HG03354 (cell line): ENCODE results near the gene SPOPL.
"Not testable (repeated sequence)": the region's sequence is repeated elsewhere in the genome, so short reads cannot be mapped to it uniquely, and the experiment has no call there.

Experiments used
- ATAC-seq: cut with Tn5 transposase; IDR thresholded peaks from one replicate; pipeline ENCODE4 v1.9.1; 2021; ENCODE audit warnings: mild to moderate bottlenecking; ENCODE audit not compliant: unreplicated experiment, poor library complexity, severe bottlenecking

Gene SPOPL

DNA sequence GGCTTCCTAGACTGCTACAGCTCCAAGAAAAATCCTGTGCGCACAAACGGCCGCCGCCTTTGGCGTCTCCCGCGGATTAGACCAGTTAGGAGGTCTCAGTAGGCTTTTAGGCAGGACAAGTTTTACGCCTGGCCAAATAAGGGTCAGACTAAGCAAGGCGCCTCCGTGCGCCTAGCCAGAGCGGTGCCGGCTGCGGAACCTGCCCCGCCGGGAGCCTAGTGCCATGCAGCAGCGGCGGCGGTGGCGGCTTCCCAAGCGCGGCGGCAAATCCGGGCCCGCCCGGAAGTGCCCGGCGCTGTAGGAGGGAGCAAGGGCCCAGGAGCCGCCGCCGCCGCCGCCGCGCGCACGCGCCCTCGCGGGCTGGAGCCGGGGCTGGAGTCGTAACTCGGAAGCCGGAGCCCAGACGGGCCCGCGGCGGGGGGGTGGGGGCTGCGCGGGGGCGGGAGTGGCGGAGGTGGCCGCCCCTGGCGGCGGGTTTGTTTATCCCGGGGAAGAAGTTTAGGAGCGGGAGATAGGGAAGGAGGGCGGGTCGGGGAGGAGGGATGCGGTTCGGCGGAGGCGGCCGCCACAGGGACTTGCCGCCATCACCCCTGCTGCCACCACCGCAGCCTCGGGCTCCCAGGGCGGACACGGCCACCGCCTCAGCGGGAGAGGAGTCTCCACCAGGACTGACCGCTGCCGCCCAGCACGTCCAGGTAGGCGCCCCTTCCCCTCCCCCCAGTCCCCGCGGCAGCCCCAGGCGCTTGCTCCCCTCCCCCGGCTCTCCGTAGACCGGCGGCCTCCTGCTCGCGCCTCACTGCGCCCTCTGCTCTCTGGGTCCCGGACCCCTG, at the start of gene SPOPL:
SPOPL (plus strand) TSS at position 346 of the 830 bp plus-strand sequence. CDS start 48,447 bp downstream, outside the sequence.
- ATAC-seq = peak; percentile 77

DNA sequence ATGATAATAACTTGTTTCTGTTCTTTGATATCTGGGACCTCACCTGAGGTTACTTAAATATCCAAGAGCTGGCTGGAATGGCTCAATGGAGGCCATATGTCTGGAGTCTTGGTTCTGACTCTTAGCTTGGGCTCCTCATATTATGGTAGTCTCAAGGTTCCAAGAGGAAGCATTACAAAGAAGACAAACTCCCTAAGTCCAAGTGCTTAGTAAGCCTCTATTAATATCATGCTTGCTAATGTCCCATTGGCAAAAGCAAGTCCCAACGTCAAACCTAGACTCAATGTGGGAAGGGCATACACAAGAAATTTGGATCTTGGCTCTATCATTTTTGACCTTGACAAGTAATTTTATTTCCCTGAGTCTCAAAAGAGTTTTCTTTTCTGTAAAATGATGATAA, 49.2 kb upstream of the SPOPL start:
- ATAC-seq = no peak

DNA sequence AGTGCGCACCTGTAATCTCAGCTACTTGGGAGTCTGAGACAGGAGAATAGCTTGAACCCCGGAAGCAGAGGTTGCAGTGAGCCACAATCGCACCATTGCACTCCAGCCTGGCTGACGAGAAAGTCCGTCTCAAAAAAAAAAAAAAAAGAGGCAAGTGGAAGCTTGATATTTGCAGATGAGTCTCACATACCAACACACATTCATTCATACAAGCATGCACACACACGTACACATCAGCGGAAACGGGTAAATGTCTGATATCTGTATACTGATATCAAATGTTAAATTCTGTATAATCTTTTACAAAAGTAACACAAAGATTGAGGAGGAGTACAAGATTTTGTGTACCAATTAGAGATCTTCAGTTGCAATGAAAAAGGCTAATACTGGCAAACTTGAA, 47.8 kb upstream of the SPOPL start:
- no peak for ATAC-seq

DNA sequence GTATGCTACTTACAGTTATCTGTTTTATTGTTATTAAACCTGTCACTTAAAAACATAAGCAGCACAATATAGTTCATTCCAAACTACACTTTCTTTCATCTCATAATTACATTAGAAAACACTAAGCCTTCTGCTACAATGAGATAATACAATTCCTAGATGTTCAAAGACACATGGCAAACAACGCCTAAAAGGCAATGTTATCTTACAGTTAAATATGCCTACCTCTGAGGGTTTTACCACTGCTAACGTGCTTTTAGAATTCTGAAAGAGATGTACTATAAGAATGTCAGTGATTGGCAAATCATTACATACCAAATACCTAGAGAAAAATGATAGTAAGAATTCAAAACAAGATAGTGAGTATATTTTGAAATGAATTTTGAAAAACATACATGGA, 46.8 kb upstream of the SPOPL start:
- no peak for ATAC-seq

DNA sequence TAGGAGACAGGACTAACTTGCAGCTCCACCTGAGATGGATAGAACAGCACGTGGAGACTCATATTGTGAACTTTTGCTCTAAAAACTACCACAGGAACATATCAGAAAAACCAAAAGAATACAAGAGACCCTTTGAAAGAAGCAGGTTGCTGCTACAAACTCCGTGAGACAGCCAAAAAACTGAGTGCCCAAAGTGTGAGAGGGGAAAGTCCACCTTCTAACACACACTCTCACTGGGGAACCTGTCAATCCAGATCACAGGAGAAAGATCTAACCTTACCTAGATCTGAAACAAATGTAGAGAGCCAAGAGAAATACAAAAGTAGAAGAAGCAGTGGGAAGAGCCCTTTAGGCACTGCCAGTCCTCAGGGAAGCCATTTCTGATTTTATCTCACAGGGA, 46.3 kb upstream of the SPOPL start:
- no peak for ATAC-seq

DNA sequence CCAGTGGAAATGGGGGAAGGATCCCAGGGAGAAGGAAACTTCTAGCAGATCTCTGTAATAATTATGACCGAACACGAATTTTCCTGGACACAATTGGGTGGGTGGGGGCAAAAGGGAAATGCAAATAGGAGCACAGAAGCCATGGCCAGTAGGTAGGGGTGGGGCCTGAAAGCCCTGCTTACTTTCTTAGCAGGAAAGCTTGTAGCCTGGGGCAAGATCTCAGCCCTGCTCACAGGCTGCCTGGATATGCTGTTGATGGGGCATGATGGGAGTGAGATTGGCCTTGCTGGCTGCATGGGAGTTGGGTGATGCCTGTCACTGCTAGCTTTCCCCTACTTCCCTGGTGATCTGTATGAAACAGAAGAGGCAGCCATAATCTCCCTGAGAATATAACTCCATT, 45.9 kb upstream of the SPOPL start:
- ATAC-seq = no peak

DNA sequence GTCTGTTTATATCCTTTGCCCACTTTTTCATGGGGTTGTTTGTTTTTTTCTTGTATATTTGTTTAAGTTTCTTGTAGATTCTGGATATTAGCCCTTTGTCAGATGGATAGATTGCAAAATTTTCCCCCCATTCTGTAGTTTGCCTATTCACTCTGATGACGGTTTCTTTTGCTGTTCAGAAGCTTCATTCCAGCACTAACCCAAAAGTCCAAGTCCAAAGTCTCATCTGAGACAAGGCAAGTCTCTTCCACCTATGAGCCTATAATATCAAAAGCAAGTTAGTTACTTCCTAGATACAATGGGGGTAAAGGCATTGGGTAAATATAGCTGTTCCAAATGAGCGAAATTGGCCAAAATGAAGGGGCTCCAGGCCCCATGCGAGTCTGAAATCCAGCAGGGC, 38.9 kb upstream of the SPOPL start:
- ATAC-seq = not testable (repeated sequence)

DNA sequence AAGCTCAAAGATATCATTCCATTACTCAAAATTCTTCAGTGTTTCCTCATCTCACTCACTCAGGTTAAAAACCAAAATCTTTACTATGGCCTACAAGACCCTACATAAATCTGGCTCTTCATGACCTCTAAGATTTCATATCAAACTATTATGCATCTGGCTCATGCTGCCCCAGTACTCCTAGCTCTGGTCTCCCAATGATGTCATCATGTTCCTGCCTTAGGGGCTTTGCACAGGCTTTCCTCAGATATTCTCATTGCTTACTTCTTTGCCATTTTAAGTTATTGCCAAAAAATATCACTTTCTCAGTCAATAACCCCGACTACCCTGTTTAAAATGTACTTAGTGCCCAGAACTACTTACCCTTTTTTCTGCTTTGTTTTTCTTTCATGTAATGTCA, 33.0 kb upstream of the SPOPL start:
- no peak for ATAC-seq

DNA sequence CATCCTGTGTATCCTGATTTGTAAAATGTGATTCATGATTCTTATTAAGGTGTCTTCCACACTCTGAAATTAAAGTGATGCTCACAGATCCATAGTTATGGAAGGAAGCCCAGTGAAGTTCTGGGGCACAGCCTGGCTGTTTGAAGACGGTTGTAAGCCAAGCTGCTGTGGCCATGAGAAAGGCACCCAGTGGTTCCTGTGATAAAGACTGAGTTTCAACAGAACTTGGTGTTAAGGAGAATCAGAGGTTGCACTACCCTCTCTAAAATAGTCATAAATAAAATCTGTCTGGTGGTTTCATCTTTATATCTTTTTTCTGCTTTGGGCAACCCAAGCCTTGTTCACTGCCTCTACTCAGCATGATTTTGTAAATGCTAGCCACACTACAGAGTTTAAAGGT, 32.2 kb upstream of the SPOPL start:
- no peak for ATAC-seq

DNA sequence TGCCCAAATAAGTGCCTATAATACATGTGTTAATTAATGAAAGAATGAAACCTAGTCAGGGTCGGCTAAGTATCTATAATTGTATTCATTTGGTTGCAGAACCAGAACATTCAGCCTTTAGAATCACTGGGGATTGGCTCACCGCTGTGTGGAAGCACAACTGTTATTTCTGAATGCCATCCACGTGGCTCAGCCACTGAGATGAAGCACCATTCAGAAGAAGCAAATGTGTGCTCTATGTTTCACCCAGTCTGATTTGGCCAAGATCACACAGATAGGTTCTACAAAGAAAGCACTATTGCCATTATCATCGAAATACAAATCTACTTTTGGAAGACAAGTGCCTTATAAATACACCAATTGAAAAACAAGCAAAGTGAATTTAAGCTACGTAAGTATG, 30.6 kb upstream of the SPOPL start:
- no peak for ATAC-seq

DNA sequence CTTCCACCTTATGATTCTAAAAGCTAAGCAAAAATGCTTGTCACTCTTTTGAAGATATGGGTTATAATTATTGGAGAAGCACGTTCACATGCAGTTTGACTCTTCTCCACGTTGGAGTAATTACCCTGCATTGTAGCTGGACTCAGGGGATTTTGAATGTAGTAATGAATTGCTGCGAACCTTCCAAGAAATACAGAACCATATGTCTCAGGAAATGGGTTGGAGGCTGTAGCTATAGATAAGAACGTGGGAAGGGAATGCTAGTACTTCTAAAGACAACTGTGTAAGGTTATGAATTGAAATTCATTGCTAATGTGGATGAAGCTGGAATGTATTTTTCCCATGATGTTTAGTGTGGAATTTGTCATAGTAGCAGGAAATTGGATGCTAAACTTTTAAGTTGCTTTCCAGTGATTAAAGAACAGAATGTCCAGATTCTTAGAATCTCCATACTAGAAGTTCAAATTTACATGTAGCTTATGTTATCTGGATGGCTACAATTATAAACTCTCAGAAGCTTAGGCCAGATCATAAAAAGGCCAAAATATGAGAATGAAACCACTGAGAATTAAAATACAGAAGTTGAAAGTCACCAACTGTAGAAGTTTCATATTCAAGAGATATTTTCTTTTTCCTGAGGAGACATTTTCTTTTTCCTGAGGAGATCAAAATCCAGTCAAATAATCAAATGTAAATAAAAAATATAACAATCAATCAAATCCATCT, 27.3 kb upstream of the SPOPL start:
- ATAC-seq = peak; percentile 30

DNA sequence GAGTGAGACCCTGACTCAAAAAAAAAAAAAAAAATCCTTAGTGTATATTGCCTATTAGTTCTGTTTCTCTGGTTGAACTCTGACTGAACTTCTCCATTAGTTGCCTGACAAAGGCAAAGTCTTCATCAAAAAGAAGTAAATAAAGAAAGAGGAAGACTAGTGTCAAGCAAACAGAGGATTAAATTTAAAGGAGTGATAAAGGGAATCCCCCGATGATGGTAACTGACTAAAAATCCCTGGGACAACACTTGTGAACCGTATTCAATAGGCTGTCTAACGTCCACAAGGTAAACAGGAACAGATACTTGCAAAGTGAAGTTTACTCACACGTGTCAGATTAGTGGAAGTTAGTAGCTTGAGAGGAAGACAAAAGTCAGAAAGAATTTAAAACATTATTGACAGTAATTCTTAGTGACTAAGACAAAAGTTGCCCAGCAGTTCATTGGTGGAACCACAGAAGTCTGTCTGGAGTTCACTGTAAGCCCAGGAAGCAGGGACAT, 26.2 kb upstream of the SPOPL start:
- peak; percentile 93 for ATAC-seq

DNA sequence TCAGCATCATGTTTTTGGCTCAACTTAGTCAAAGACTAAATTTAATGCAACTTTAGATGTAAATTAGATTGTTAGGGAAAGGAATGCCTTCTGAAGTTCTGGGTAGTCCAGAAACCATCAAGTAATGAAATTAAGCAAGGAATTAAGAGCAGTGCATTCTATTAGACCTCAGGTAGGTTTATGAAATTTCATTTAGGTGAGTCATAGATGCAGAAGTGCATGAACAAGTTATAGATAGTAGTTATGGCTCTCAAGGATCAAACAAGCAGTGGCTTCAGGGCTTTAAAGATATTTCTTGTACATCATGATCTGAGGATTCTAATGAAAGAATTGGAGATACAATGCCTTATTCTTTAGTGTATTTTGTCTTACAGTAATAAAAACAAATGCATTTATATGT, 25.4 kb upstream of the SPOPL start:
- ATAC-seq = no peak

DNA sequence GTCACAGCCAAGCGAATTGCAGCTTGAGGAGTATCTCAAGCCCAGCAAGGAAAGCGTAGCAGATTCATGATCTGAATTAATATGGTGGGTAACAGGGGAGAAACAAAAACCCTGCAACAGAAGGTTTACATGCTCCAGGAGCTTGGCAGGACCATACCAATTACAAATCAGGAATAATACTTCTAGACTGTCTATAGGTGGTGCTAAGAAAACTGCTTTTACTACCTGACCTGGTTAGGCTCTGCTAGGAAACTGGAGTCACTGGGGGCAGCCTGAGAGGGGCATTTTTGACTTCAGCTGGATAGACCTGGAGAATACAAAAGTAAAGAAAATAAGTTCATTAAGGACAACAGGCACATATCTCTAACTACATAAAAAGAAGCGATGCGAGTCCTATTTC, 24.6 kb upstream of the SPOPL start:
- no peak for ATAC-seq

DNA sequence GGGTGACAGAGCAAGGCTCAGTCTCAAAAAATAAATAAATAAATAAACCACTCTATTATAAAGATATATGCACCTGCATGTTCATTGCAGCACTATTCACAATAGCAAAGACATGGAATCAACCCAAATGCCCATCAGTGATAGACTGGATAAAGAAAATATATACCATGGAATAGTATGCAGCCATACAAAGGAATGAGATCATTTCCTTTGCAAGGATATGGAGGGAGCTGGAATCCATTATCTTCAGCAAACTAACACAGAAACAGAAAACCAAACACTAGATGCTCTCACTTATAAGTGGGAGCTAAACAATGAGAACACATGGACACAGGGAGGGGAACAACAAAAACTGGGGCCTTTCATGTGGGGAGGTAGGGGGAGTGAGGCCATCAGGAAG, 18.8 kb upstream of the SPOPL start:
- not testable (repeated sequence) for ATAC-seq

DNA sequence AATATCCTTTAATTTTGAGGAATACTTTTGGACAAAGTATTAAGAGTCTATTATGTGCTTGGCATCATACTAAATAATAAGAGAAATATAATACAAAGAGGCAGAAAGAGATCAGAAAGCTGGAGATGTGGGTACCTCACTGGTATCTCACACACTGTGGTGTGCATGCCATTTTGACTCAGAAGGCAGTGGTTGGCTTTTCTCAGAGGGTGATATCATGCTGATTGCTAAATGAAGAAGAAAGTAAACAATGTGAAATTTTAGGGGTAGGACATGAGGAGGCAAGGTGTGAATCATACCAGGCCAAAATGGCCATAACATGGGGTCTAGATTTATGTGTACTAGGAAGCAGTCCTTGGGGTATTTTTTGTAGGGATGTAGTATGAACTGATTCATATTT, 16.6 kb upstream of the SPOPL start:
- ATAC-seq = no peak

DNA sequence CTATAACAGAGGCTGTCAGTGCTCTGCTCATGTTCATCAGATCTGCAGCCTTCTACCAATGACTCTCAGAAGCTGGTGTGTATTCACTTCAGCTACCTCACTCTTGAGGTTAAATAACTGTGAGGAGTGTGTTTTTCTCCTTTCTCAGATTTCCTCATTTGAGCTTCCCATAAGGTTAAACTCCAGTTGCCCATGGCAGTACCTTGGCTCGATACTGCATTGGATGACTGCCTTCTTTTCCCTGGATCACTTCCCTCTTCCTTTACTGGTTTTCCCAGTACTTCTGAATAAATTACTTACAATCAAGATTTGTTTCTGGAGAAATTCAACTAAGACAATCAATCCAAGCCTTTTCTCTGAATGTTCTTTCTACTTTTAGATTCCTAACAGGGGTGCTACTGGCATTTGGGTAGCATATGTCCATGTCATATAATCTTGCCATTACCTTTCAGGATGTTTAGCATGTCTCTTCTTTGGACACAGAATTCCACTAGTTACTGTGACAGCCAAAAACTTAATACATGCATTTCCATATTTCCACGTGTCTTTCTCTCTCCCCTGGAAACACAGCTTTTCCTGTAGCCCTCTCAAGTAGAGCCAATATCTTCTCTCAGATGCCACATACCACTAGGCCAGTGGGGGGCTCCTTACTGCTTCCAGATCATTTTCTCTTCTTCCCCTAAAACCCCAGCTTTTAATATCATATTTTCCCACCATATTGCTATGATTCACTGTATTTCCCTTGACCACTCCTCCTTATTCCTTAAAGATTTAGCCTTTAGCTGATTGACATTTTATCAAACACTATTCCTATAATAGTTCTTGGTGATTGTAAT, 15.0 kb upstream of the SPOPL start:
- ATAC-seq = no peak

DNA sequence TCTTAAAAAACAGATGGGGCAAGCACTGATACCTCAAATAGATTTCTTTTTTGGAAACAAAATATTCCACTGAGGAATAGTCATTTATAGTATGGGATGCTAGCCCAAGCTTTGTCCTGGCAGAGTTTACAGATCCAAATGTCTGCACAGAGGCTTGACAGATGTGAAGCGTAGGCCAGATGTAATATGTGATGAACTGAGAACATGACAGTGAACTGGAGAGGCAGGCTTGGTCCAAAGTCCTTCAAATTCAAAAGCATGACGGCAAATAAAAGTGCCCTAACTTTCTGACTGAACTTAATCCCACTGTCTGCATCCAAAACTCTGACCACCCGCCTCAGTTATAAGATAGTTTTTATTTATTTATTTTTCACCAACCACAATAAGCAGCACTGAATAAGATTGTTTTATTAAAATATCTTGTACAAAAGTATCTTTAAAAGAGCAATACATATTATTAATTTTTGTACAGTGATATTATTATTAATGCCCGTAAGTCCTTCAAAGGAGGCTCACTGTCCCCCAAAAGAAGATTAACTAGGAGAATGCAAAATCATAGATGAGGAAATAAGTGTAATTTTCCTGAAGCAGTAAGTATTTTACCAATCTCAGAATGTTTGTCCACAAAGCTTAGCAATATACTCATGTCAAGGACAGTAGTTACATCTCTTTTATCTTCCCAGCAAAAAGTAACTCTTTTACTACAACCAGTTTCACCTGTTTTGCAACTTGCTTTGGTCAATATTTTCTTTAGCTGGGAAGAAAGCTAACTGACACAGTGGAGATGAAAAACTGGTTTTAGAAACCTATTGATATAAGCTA, 10.7 kb upstream of the SPOPL start:
- ATAC-seq = no peak

DNA sequence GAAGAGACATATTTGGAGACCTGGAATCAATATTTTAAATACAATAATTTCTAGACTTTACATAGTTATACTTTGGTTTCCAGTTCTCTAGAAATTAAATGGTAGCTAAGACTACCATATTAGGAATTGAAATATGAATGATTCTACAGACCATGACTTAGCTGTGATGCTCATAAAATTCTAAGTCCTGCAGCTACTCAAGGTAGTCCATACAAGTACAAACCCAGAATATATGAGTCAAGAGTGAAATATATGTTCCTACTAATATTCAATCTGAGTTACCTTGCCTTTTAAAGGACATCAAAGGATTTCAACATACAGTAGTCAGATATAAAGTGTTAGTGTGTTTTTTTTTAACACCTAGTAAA, 10.1 kb upstream of the SPOPL start:
- ATAC-seq = no peak
